HG03097 (cell line): ENCODE results near the gene SSX4.
"Not testable (repeated sequence)": the region's sequence is repeated elsewhere in the genome, so short reads cannot be mapped to it uniquely, and the experiment has no call there.

Experiments used
- ATAC-seq: cut with Tn5 transposase; IDR thresholded peaks from one replicate; pipeline ENCODE4 v1.9.1; 2021; ENCODE audit not compliant: unreplicated experiment, low FRiP score

Gene SSX4, protein sequence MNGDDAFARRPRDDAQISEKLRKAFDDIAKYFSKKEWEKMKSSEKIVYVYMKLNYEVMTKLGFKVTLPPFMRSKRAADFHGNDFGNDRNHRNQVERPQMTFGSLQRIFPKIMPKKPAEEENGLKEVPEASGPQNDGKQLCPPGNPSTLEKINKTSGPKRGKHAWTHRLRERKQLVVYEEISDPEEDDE

DNA sequence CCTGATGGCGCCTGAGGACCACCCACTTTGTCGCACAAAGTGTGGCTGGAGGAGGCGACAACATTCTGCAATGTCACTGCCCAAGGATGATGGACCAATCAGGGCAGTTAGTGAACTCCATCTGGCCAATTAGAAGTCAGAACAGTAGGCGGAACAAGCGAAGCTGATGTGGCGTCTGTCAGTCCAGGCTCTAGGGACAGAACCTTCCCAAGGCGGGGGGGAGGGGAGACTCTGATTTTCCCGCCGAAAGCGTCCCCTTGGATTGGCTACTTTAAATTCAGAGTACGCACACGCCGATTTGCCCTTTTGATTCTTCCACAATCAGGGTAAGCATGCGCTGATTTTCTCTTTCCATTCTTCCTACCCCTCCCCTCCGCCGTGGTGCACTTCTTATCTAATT, at the start of gene SSX4:
SSX4 (plus strand) TSS at position 301 of the 400 bp plus-strand sequence. CDS start 515 bp downstream, outside the sequence.
- not testable (repeated sequence) for ATAC-seq

DNA sequence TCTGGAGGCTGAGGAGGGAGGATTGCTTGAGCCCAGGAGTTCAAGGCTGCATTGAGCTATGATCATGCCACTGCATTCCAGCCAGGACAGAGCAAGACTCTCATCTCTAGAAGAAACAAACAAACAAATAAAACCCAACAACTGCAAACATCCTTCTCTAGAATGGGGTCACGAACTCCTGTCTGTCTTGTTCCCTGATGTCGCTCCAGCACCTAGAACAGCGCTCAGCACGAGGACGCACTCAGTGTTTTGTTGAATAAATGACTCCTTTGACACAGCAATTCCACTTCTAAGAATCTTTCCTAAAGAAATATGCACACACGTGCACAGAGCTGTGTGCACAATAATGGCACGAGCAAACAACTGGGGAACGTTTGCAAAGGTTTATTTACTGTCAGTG, 37.3 kb upstream of the SSX4 start:
- not testable (repeated sequence) for ATAC-seq

DNA sequence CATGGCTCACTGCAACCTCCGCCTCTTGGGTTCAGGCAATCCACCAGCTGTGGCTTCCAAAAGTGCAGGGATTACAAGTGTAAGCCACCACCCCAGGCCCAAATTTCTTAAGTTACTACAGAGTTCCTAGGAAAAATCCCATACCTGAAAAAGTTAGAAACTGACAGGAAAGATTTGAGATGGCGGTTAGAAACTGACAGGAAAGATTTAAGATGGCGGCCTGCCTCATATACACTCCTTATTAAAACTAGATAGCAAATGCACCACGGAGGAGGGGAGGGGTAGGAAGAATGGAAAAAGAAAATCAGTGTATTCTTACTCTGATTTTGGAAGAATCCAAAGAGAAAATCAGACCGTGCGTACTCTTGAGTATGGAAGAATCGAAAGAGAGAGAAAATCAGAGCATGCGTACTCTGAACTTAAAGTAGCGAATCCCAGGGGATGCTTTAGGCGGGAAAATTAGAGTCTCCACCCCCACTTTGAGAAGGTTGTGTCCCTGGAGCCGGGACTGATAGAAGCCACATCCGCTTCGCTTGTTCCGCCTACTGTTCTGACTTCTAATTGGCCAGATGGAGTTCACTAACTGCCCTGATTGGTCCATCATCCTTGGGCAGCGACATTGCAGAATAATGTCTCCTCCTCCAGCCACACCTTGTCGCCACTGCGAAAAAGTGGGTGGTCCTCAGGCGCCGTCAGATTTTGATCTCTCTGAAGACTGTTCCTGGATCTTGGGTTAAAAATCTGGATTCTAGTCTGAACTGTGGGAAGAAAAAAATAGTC, 26.8 kb upstream of the SSX4 start, which contains the start of gene SSX3:
SSX3 (minus strand) TSS at position 389 of the 780 bp plus-strand sequence. CDS start 1,454 bp downstream, outside the sequence.
- ATAC-seq: not testable (repeated sequence)

DNA sequence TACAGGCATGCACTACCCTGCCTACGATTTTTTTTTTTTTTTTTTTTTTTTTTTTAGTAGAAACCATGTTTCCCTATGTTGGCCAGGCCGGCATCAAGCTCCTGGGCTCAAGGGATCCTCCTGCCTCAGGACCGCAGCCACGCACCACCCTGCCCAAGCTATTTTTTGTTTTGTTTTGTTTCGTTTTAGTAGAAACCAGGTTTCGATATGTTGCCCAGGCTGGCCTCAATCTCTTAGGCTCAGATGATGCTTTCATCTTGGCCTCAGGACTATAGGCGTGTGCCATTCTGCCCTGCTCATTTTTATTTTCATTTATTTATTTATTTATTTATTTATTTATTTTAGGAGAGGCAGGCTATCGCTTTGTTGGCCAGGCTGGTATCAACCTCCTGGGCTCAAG, 25.7 kb upstream of the SSX4 start:
- ATAC-seq: no peak

DNA sequence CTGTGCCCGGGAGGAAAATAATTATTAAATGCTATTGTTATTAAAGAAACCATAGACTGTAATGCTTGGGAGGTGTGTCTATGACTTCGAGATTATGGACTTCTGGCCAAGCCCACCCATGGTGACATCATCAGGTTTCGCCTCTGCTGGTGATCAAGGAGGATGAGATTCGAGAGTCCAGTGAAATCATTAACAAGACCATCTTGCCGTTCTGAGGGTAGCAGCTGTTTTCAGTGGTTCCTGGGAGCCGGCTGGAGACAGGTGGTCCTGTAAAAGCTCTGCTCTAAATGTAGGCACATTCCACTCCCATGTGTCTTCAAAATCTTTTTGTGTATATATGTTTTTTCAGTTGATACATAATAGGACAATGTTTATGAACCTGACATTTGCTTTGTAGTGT, 24.1 kb upstream of the SSX4 start:
- ATAC-seq: not testable (repeated sequence)

DNA sequence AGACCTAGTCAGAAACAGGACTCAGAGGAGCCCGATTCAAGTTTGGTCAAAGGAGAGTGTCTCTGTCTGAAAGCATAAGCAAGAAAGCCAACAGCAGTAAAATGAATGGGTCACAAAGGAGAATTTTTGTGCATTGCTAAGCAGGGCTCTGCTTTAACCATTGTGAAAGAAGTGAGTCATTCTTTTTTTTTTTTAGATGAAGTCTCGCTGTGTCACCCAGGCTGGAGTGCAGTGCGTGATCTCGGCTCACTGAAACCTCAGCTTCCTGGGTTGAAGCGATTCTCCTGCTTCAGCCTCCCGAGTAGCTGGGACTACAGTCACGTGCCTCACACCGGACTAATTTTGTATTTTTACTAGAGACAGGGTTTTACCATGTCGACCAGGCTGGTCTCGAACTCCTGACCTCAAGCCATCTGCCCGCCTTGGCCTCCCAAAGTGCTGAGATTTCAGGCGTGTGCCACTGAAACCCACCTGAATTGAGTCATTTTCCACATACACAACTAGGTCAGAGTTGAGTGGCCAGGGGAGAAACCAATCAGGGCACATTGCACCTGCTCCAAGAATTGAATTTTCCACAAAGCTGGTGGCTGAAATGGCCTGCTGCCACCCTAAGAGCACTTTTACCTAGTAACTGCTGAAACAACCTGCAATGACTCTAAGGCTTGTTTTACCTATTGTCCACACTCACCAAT, 15.5 kb upstream of the SSX4 start:
- ATAC-seq: not testable (repeated sequence)

DNA sequence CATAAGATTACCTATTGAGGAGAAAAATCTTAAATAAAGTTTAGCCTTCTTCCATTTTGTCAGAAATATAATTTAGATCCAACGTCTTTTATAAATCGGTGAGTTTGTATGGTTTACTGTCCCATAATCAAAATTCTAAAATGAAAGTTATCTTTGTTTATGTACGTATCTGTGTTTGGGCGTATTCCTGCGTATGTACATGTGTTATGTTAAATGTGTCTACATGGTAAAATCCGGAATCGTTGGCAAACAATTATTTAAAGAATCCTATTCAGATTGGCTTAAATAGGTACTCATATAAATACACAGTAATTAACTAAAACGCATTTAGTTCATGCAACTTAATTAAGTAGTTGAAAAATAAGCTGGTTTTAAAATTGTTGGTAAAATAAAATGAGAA, 12.9 kb upstream of the SSX4 start:
- not testable (repeated sequence) for ATAC-seq

DNA sequence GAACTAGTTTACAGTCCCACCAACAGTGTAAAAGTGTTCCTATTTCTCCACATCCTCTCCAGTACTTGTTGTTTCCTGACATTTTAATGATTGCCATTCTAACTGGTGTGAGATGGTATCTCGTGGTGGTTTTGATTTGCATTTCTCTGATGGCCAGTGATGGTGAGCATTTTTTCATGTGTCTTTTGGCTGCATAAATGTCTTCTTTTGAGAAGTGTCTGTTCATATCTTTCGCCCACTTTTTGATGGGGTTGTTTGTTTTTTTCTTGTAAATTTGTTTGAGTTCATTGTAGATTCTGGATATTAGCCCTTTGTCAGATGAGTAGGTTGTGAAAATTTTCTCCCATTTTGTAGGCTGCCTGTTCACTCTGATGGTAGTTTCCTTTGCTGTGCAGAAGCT, 13.6 kb downstream of the SSX4 start:
- ATAC-seq: not testable (repeated sequence)

DNA sequence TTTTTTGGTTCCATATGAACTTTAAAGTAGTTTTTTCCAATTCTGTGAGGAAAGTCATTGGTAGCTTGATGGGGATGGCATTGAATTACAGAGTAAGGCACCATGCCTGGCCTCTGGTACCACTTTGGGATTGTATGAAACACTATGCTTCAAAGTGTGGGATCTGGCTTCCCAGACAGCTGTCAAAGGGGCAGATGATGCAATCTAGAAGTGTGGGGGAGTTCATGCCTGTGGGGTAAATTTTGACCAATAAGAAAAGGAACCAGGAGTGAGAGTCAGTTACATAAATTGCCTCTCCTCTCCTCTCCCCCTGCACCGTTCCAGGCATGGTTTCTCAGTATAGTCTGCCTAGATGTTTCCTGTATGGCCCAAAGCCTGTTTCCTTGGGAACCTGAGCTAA, 14.5 kb downstream of the SSX4 start:
- not testable (repeated sequence) for ATAC-seq

DNA sequence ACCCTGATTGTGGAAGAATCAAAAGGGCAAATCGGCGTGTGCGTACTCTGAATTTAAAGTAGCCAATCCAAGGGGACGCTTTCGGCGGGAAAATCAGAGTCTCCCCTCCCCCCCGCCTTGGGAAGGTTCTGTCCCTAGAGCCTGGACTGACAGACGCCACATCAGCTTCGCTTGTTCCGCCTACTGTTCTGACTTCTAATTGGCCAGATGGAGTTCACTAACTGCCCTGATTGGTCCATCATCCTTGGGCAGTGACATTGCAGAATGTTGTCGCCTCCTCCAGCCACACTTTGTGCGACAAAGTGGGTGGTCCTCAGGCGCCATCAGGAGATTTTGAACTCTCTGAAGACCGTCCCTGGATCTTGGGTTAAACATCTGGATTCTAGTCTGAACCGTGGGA, 28.5 kb downstream of the SSX4 start, which contains the start of gene SSX4B:
SSX4B (minus strand) TSS at position 101 of the 400 bp plus-strand sequence. CDS start 588 bp downstream, outside the sequence.
- not testable (repeated sequence) for ATAC-seq

DNA sequence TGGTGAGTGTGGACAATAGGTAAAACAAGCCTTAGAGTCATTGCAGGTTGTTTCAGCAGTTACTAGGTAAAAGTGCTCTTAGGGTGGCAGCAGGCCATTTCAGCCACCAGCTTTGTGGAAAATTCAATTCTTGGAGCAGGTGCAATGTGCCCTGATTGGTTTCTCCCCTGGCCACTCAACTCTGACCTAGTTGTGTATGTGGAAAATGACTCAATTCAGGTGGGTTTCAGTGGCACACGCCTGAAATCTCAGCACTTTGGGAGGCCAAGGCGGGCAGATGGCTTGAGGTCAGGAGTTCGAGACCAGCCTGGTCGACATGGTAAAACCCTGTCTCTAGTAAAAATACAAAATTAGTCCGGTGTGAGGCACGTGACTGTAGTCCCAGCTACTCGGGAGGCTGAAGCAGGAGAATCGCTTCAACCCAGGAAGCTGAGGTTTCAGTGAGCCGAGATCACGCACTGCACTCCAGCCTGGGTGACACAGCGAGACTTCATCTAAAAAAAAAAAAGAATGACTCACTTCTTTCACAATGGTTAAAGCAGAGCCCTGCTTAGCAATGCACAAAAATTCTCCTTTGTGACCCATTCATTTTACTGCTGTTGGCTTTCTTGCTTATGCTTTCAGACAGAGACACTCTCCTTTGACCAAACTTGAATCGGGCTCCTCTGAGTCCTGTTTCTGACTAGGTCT, 43.8 kb downstream of the SSX4 start:
- ATAC-seq: not testable (repeated sequence)

DNA sequence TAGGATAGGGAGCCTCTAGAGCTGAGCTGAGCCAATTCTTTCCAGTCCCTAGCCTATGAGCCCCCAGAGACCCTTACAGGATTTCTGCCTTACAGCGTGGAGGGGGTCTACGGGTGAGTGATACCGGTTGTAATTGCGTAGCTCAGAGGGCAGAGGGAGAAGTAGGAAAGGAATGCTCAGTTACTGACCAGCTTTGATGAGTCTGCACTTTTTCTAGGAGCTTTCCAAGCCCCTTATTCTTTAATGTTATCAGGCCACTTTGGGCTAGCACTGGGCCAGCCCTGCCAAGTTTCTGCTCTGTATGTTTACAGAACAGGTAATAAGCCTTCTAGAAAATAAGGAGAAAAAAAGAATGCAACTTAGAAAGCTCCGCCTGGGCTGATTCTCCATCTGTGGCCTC, 46.3 kb downstream of the SSX4 start:
- ATAC-seq: not testable (repeated sequence)

DNA sequence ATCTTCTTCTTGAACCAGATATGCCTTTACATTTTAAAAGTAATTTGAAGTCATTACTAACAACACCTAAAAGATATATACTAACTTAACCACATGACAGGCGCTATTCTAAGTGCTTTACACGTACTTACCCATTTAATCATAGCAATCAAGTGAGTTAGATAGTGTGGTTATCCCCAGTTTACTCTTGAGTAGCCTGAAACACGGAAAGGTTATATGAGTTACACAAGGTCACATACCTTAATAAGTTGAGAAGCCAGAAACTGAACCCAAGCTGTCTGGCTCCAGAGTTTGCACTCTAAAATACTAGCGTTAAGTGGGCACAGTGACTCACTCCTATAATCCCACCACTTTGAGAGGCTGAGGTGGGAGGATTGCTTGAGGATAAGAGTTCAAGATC, 46.8 kb downstream of the SSX4 start:
- ATAC-seq: not testable (repeated sequence)

DNA sequence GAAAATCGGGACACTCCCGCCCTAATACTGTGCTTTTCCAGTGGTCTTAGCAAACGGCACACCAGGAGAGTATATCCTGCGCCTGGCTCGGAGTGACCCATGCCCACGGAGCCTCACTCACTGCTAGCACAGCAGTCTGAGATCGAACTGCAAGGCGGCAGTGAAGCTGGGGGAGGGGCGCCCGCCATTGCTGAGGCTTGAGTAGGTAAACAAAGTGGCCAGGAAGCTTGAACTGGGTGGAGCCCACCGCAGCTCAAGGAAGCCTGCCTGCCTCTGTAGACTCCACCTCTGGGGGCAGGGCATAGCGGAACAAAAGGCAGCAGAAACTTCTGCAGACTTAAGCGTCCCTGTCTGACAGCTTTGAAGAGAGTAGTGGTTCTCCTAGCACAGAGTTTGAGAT, 50.4 kb downstream of the SSX4 start:
- not testable (repeated sequence) for ATAC-seq
